NCI-H1092 (cell line): ENCODE results near the gene DNAI2.

Experiments used
- DNase-seq: peaks from one replicate; lab custom pipeline; 2025; lab: John Stamatoyannopoulos, UW

Gene DNAI2

GRCh38 chr17:74274060-74274708, at the start of gene DNAI2:
Gene DNAI2 (plus strand): TSS chr17:74274234. CDS start chr17:74281818, 7,584 bp downstream.
- peak; percentile 55 for DNase-seq

GRCh38 chr17:74224959-74225725, 48.9 kb upstream of the DNAI2 start:
- no peak for DNase-seq

- no peak for DNase-seq
Observed at GRCh38 chr17:74226252-74226651, 47.8 kb upstream of the DNAI2 start.

- no peak for DNase-seq
Observed at GRCh38 chr17:74227271-74228080, 46.6 kb upstream of the DNAI2 start.

GRCh38 chr17:74228306-74228978, 45.6 kb upstream of the DNAI2 start:
- no peak for DNase-seq

GRCh38 chr17:74230896-74231295, 43.1 kb upstream of the DNAI2 start:
- DNase-seq = no peak

- DNase-seq = no peak
Observed at GRCh38 chr17:74231928-74232907, 41.8 kb upstream of the DNAI2 start.

GRCh38 chr17:74233937-74234336, 40.1 kb upstream of the DNAI2 start:
- DNase-seq = no peak

GRCh38 chr17:74234486-74234885, 39.5 kb upstream of the DNAI2 start:
- DNase-seq = no peak

- DNase-seq = no peak
Observed at GRCh38 chr17:74235040-74235581, 38.9 kb upstream of the DNAI2 start.

GRCh38 chr17:74235911-74236371, 38.1 kb upstream of the DNAI2 start:
- DNase-seq = no peak

- no peak for DNase-seq
Observed at GRCh38 chr17:74237321-74237720, 36.7 kb upstream of the DNAI2 start.

GRCh38 chr17:74239172-74239571, 34.9 kb upstream of the DNAI2 start:
- no peak for DNase-seq

GRCh38 chr17:74240618-74241205, 33.3 kb upstream of the DNAI2 start:
- no peak for DNase-seq

GRCh38 chr17:74241431-74241830, 32.6 kb upstream of the DNAI2 start:
- DNase-seq = no peak

GRCh38 chr17:74241847-74242246, 32.2 kb upstream of the DNAI2 start:
- DNase-seq = no peak

GRCh38 chr17:74243013-74243755, 30.9 kb upstream of the DNAI2 start:
- no peak for DNase-seq

GRCh38 chr17:74244128-74244527, 29.9 kb upstream of the DNAI2 start:
- no peak for DNase-seq

- no peak for DNase-seq
Observed at GRCh38 chr17:74244548-74244947, 29.5 kb upstream of the DNAI2 start.
